GM23338 (cell line): Measurements from ENCODE around the gene OR7A5. TPM values are rescaled to one million over a fixed set of nuclear protein-coding genes. Genes with fewer than 3 reads are reported as not detected.

Experiments used
- ATAC-seq: fragments of 200-7000 bp; cut with Tn5 transposase; 3 replicates; pipeline ENCODE4 v1.9.1; 2020
- DNase-seq: peaks from one replicate; pipeline ENCODE4 v3.0.0-alpha.2; 2015; ENCODE audit warnings: low spot score
- H2AFZ ChIP-seq: fragments of 200-600 bp; sonication (generic); 2 replicates; pipeline ENCODE4 v1.8.0; 2016; ENCODE audit warnings: antibody characterized with exemption, mild to moderate bottlenecking, moderate library complexity
- H3F3A ChIP-seq: fragments of 200-600 bp; sonication (generic); replicated peaks from 2 replicates; pipeline ENCODE4 v1.8.0; 2017; ENCODE audit warnings: antibody characterized with exemption, mixed run types, low read depth
- H3K27ac ChIP-seq: fragments of 200-600 bp; sonication (generic); 2 replicates; pipeline ENCODE4 v1.6.1; 2016; ENCODE audit warnings: low read depth
- H3K27me3 ChIP-seq: fragments of 200-600 bp; sonication (generic); 2 replicates; pipeline ENCODE4 v1.8.0; 2016; ENCODE audit warnings: mild to moderate bottlenecking, mixed run types, moderate library complexity; ENCODE audit not compliant: insufficient read depth
- H3K36me3 ChIP-seq: fragments of 200-600 bp; sonication (generic); 2 replicates; pipeline ENCODE4 v1.8.0; 2016; ENCODE audit warnings: mild to moderate bottlenecking; ENCODE audit not compliant: insufficient read depth
- H3K4me1 ChIP-seq: fragments of 200-600 bp; sonication (generic); 2 replicates; pipeline ENCODE4 v1.8.0; 2016; ENCODE audit warnings: mild to moderate bottlenecking, moderate library complexity; ENCODE audit not compliant: insufficient read depth
- H3K4me2 ChIP-seq: fragments of 200-600 bp; sonication (generic); 2 replicates; pipeline ENCODE4 v1.7.1; 2017; ENCODE audit warnings: mixed run types
- H3K4me3 ChIP-seq: fragments of 200-600 bp; sonication (generic); 2 replicates; pipeline ENCODE4 v1.6.1; 2016; ENCODE audit warnings: mixed run types
- H3K79me2 ChIP-seq: fragments of 200-600 bp; sonication (generic); replicated peaks from 2 replicates; pipeline ENCODE4 v1.8.0; 2017; ENCODE audit warnings: mild to moderate bottlenecking; ENCODE audit not compliant: insufficient read depth
- H3K9me2 ChIP-seq: fragments of 200-600 bp; sonication (generic); 2 replicates; pipeline ENCODE4 v1.8.0; 2017; ENCODE audit not compliant: insufficient read depth
- H4K20me1 ChIP-seq: fragments of 200-600 bp; sonication (generic); replicated peaks from 2 replicates; pipeline ENCODE4 v1.8.0; 2017; ENCODE audit warnings: mild to moderate bottlenecking; ENCODE audit not compliant: insufficient read depth
- H3K27ac Mint-ChIP-seq: 2 replicates; pipeline ENCODE4 v1.8.0; 2020; ENCODE audit warnings: inconsistent platforms, mild to moderate bottlenecking, moderate library complexity, mixed read lengths
- H3K27me3 Mint-ChIP-seq: 3 replicates; pipeline ENCODE4 v1.8.0; 2022; ENCODE audit warnings: low read depth, mild to moderate bottlenecking, moderate library complexity, mixed read lengths, inconsistent platforms; ENCODE audit not compliant: insufficient read depth, poor library complexity
- H3K36me3 Mint-ChIP-seq: 3 replicates; pipeline ENCODE4 v1.8.0; 2021; ENCODE audit warnings: low read depth, mild to moderate bottlenecking, inconsistent platforms, moderate library complexity, mixed read lengths
- H3K4me1 Mint-ChIP-seq: 3 replicates; pipeline ENCODE4 v1.8.0; 2020; ENCODE audit warnings: mild to moderate bottlenecking, inconsistent platforms, mixed read lengths
- H3K4me3 Mint-ChIP-seq: 3 replicates; pipeline ENCODE4 v1.8.0; 2021; ENCODE audit warnings: moderate library complexity, mild to moderate bottlenecking, inconsistent platforms, mixed read lengths
- H3K9me3 Mint-ChIP-seq: 3 replicates; pipeline ENCODE4 v1.8.0; 2020; ENCODE audit warnings: moderate library complexity, mild to moderate bottlenecking, inconsistent platforms, mixed read lengths
- CREB1 ChIP-seq: fragments of 250-450 bp; sonication (Bioruptor Pico); IDR thresholded peaks from 2 replicates; pipeline ENCODE4 v1.5.0; 2020; ENCODE audit warnings: low read depth, mild to moderate bottlenecking, moderate library complexity
- JUNB ChIP-seq: IDR thresholded peaks from one replicate; pipeline ENCODE4 v1.6.1; 2016; ENCODE audit warnings: antibody characterized with exemption; ENCODE audit not compliant: unreplicated experiment
- POLR2AphosphoS5 ChIP-seq: IDR thresholded peaks from 2 replicates; pipeline ENCODE4 v1.6.1; 2016; ENCODE audit warnings: antibody characterized with exemption, low read depth
- STAT1 ChIP-seq: IDR thresholded peaks from one replicate; pipeline ENCODE4 v1.6.1; 2016; ENCODE audit warnings: antibody characterized with exemption; ENCODE audit not compliant: unreplicated experiment
- ZNF114 ChIP-seq: fragments of 250-450 bp; sonication (Bioruptor Pico); IDR thresholded peaks from 2 replicates; pipeline ENCODE4 v1.5.0; 2020; ENCODE audit warnings: mild to moderate bottlenecking, moderate library complexity
- ZNF331 ChIP-seq: fragments of 250-450 bp; sonication (Bioruptor Pico); IDR thresholded peaks from 2 replicates; pipeline ENCODE4 v1.5.0; 2020; ENCODE audit warnings: low read depth, mild to moderate bottlenecking, moderate library complexity
- polyA plus RNA-seq: library from polyadenylated mRNA; unstranded; fragments of >200 nt; fragmentation: Nextera tagmentation; extraction: Ambion mirVana; gene quantifications from 2 replicates; pipeline ENCODE4 v1.2.1, GENCODE V29; 2016
- total RNA-seq: library from RNA; depleted of rRNA; stranded (reverse); fragments of >200 nt; shearing (Covaris generic); gene quantifications from 2 replicates; pipeline ENCODE4 v1.2.3, GENCODE V29; 2014
- TF ChIP-seq, protein P1 (sequence below), 2 experiments: fragments of 200-600 bp in 1 of 2; sonication (generic) in 1 of 2; conservative IDR thresholded peaks; 2 replicates each; pipeline versions ENCODE4 v1.5.1 to v1.6.1; 2016 to 2017; ENCODE audit warnings: antibody characterized with exemption in 2 of 2, low read depth in 2 of 2, mild to moderate bottlenecking in 2 of 2, moderate library complexity in 1 of 2
- TF ChIP-seq, protein P2 (sequence below): fragments of 250-450 bp; sonication (Bioruptor Pico); IDR thresholded peaks from 2 replicates; pipeline ENCODE4 v1.5.0; 2020; ENCODE audit warnings: mild to moderate bottlenecking, moderate library complexity

Gene OR7A5
- total and polyA plus RNA-seq, 2 experiments from 2014 or later, result not detected

DNA sequence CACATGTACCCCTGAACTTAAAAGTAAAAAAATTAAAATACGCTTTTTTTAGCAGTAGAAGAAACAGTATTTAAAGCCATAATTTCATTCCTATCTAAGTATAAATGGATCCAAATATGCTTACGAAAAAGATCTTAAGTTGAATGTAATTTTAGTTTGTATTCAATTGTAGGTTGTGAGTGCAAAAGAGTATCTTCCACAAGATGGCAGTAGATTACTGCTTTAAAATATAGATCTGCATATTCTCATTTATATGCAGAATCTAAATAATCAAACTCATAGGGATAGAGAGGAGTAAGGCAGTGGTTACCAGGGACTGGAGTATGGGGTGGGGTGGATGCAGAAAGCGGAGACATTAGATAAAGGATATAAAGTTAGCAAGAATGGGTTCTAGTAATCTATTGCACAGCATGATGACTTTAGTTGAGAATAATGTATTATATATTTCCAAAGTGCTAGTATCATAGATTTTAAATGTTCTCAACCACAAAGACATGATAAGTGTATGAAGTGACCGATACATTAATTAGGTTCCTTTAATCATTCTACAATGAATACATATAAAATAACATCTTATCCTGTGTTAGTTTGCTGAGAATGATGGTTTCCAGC lies 36.7 kb upstream of the OR7A5 start:
- Histone ChIP-seq H3F3A (no peaks in the 10 kb centered on the region), H3K27me3 (no peaks in the 10 kb centered on the region), H4K20me1 (no peaks in the 10 kb centered on the region), H3K4me1 (no peaks in the 10 kb centered on the region), H3K4me3 (no peak overlapping the region), H2AFZ (no peak overlapping the region), H3K27ac (no peak overlapping the region), H3K9me2 (no peaks in the 10 kb centered on the region), H3K36me3 (no peaks in the 10 kb centered on the region), H3K4me2 (no peak overlapping the region), H3K79me2 (no peaks in the 10 kb centered on the region)
- peaks cover 11% of the 10 kb centered on the region; the same call in 2 of the 3 replicates for H3K36me3 Mint-ChIP-seq
- peak; percentile 44 for DNase-seq
- TF ChIP-seq, protein P1, sequence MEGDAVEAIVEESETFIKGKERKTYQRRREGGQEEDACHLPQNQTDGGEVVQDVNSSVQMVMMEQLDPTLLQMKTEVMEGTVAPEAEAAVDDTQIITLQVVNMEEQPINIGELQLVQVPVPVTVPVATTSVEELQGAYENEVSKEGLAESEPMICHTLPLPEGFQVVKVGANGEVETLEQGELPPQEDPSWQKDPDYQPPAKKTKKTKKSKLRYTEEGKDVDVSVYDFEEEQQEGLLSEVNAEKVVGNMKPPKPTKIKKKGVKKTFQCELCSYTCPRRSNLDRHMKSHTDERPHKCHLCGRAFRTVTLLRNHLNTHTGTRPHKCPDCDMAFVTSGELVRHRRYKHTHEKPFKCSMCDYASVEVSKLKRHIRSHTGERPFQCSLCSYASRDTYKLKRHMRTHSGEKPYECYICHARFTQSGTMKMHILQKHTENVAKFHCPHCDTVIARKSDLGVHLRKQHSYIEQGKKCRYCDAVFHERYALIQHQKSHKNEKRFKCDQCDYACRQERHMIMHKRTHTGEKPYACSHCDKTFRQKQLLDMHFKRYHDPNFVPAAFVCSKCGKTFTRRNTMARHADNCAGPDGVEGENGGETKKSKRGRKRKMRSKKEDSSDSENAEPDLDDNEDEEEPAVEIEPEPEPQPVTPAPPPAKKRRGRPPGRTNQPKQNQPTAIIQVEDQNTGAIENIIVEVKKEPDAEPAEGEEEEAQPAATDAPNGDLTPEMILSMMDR (conservative IDR thresholded peaks at IDR 0.05; ENCODE audit: low read depth in 2 of 2), result peak; percentile 34 to 68; a peak in 3 of 4 replicates
- TF ChIP-seq POLR2AphosphoS5, result no peak
- H3K4me3 Mint-ChIP-seq, result no peak overlapping the region
- peaks cover 84% of the 10 kb centered on the region for H3K9me3 Mint-ChIP-seq
- peaks cover 2% of the 10 kb centered on the region for H3K27me3 Mint-ChIP-seq
- H3K27ac Mint-ChIP-seq, result no peak overlapping the region
- H3K4me1 Mint-ChIP-seq, result no peaks in the 10 kb centered on the region
- no peak for ATAC-seq

DNA sequence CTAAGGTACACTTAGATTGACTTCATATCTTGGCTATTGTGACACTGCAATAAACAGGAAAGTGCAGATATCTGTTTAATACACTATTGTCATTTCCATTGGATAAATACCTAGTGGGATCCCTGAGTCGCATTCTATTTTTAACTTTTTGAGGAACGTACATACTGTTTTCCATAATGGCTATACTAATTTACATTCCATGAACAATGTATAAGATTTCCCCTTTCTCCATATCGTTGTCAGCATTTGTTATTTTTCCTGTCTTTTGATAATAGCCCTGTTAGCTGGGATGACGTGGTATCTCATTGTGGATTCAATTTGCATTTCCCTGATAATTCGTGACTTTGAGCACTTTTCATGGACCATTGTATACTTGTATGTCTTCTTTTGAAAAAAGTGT lies 33.5 kb upstream of the OR7A5 start:
- H3K36me3 ChIP-seq, result no peaks in the 10 kb centered on the region
- ATAC-seq, result no peak
- peaks cover 3% of the 10 kb centered on the region for H3K27me3 Mint-ChIP-seq
- no peaks in the 10 kb centered on the region for H3K9me2 ChIP-seq
- peaks cover 84% of the 10 kb centered on the region for H3K9me3 Mint-ChIP-seq
- H2AFZ ChIP-seq, result no peak overlapping the region
- no peaks in the 10 kb centered on the region for H3K4me1 ChIP-seq
- no peaks in the 10 kb centered on the region for H4K20me1 ChIP-seq
- H3K27ac Mint-ChIP-seq, result no peak overlapping the region
- no peak overlapping the region for H3K4me2 ChIP-seq
- DNase-seq, result no peak
- H3K79me2 ChIP-seq, result no peaks in the 10 kb centered on the region
- no peak overlapping the region for H3K27ac ChIP-seq
- no peaks in the 10 kb centered on the region for H3K4me1 Mint-ChIP-seq
- no peak overlapping the region for H3K4me3 ChIP-seq
- H3K27me3 ChIP-seq, result no peaks in the 10 kb centered on the region
- H3K36me3 Mint-ChIP-seq, result peaks cover 23% of the 10 kb centered on the region; the same call in 2 of the 3 replicates
- H3F3A ChIP-seq, result no peaks in the 10 kb centered on the region
- H3K4me3 Mint-ChIP-seq, result no peak overlapping the region
- TF ChIP-seq ZNF114 (CRISPR knock-in tag) (no peak), CREB1 (CRISPR knock-in tag) (no peak), JUNB (no peak), STAT1 (no peak), ZNF331 (no peak)
- TF ChIP-seq, protein P1 (conservative IDR thresholded peaks at IDR 0.05; ENCODE audit: low read depth in 2 of 2), result no peak
- TF ChIP-seq, protein P2, sequence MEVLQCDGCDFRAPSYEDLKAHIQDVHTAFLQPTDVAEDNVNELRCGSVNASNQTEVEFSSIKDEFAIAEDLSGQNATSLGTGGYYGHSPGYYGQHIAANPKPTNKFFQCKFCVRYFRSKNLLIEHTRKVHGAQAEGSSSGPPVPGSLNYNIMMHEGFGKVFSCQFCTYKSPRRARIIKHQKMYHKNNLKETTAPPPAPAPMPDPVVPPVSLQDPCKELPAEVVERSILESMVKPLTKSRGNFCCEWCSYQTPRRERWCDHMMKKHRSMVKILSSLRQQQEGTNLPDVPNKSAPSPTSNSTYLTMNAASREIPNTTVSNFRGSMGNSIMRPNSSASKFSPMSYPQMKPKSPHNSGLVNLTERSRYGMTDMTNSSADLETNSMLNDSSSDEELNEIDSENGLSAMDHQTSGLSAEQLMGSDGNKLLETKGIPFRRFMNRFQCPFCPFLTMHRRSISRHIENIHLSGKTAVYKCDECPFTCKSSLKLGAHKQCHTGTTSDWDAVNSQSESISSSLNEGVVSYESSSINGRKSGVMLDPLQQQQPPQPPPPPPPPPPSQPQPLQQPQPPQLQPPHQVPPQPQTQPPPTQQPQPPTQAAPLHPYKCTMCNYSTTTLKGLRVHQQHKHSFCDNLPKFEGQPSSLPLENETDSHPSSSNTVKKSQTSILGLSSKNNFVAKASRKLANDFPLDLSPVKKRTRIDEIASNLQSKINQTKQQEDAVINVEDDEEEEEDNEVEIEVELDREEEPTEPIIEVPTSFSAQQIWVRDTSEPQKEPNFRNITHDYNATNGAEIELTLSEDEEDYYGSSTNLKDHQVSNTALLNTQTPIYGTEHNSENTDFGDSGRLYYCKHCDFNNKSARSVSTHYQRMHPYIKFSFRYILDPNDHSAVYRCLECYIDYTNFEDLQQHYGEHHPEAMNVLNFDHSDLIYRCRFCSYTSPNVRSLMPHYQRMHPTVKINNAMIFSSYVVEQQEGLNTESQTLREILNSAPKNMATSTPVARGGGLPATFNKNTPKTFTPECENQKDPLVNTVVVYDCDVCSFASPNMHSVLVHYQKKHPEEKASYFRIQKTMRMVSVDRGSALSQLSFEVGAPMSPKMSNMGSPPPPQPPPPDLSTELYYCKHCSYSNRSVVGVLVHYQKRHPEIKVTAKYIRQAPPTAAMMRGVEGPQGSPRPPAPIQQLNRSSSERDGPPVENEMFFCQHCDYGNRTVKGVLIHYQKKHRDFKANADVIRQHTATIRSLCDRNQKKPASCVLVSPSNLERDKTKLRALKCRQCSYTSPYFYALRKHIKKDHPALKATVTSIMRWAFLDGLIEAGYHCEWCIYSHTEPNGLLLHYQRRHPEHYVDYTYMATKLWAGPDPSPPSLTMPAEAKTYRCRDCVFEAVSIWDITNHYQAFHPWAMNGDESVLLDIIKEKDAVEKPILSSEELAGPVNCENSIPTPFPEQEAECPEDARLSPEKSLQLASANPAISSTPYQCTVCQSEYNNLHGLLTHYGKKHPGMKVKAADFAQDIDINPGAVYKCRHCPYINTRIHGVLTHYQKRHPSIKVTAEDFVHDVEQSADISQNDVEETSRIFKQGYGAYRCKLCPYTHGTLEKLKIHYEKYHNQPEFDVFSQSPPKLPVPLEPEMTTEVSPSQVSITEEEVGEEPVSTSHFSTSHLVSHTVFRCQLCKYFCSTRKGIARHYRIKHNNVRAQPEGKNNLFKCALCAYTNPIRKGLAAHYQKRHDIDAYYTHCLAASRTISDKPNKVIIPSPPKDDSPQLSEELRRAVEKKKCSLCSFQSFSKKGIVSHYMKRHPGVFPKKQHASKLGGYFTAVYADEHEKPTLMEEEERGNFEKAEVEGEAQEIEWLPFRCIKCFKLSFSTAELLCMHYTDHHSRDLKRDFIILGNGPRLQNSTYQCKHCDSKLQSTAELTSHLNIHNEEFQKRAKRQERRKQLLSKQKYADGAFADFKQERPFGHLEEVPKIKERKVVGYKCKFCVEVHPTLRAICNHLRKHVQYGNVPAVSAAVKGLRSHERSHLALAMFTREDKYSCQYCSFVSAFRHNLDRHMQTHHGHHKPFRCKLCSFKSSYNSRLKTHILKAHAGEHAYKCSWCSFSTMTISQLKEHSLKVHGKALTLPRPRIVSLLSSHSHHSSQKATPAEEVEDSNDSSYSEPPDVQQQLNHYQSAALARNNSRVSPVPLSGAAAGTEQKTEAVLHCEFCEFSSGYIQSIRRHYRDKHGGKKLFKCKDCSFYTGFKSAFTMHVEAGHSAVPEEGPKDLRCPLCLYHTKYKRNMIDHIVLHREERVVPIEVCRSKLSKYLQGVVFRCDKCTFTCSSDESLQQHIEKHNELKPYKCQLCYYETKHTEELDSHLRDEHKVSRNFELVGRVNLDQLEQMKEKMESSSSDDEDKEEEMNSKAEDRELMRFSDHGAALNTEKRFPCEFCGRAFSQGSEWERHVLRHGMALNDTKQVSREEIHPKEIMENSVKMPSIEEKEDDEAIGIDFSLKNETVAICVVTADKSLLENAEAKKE (CRISPR knock-in tag), result no peak
